Urinary bladder (tissue), 4 donors: Measurements from ENCODE around the gene MAN1B1. TPM values are rescaled to one million over a fixed set of nuclear protein-coding genes. Genes with fewer than 3 reads are reported as not detected.
"Not testable (repeated sequence)": the region's sequence is repeated elsewhere in the genome, so short reads cannot be mapped to it uniquely, and the experiment has no call there.

Experiments used
- DNase-seq: peaks from one replicate; pipeline ENCODE4 v3.0.0-alpha.2; 2015; ENCODE audit errors: extremely low spot score
- H3K27ac ChIP-seq: one replicate; pipeline ENCODE4 v1.5.1; 2013; ENCODE audit warnings: low read depth, mild to moderate bottlenecking, moderate library complexity
- H3K36me3 ChIP-seq: one replicate; pipeline ENCODE4 v1.6.1; 2013; ENCODE audit warnings: mild to moderate bottlenecking, moderate library complexity; ENCODE audit not compliant: insufficient read depth
- H3K4me1 ChIP-seq: one replicate; pipeline ENCODE4 v1.6.1; 2013; ENCODE audit warnings: mild to moderate bottlenecking, moderate library complexity; ENCODE audit not compliant: insufficient read depth
- H3K4me3 ChIP-seq: one replicate; pipeline ENCODE4 v1.5.1; 2013; ENCODE audit warnings: low read depth, low read length
- WGBS: extraction: QIAGEN DNeasy Blood & Tissue Kit; methylation state at CpG from one replicate; pipeline ENCODE4 v1.1.7; 2013; 5-methylcytosine and 5-hydroxymethylcytosine counted together
- polyA plus RNA-seq: library from polyadenylated mRNA; stranded (reverse); fragments of 200-250 nt; gene quantifications from one replicate; pipeline ENCODE4 v1.2.3, GENCODE V29; 2013
- total RNA-seq: library from RNA; depleted of rRNA; stranded (reverse); fragments of >200 nt; gene quantifications from one replicate; pipeline ENCODE4 v1.2.3, GENCODE V29; 2014
- donor health status: healthy with polysubstance abuse.
- donor health status: healthy.

MAN1B1 gene
- total and polyA plus RNA-seq, 2 donors, result 29.1 to 38.5 TPM

DNA sequence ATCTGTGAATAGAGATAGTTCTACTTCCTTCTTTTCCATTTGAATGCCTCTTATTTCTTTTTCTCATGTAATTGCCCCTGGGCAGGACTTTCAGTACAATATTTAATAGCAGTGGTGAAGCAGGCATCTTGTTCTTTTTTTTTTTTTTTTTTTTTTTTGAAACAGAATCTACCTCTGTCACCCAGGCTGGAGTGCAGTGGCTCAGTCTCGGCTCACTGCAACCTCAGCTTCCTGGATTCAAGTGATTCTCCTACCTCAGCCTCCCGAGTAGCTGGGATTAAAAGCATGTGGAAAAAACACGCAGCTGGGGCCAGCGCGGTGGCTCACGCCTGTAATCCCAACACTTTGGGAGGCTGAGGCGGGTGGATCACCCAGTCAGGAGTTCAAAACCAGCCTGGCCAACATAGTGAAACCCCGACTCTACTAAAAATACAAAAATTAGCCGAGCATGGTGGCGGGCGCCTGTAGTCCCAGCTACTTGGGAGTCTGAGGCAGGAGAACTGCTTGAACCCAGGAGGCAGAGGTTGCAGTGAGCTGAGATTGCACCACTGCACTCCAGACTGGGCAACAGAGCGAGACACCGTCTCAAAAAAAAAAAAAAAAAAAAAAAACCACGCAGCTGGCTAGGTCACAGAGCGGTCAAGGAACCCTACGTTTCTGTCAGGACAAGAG lies 36.1 kb downstream of the MAN1B1 start:
- not testable (repeated sequence) for H3K4me1 ChIP-seq, H3K4me3 ChIP-seq, DNase-seq, H3K36me3 ChIP-seq, H3K27ac ChIP-seq
- 90% methylated on average over 16 of the region's 16 CpGs for WGBS

GRCh38 chr9:137123468-137123837 lies 36.7 kb downstream of the MAN1B1 start:
- Histone ChIP-seq H3K27ac (no peak overlapping the region), H3K4me1 (no peaks in the 10 kb centered on the region), H3K4me3 (no peak overlapping the region), H3K36me3 (no peaks in the 10 kb centered on the region)
- 81% methylated on average over 5 of the region's 5 CpGs for WGBS
- no peak for DNase-seq

- not testable (repeated sequence) for H3K27ac ChIP-seq, DNase-seq, H3K4me1 ChIP-seq, H3K36me3 ChIP-seq, H3K4me3 ChIP-seq
- 95% methylated on average over 5 of the region's 5 CpGs for WGBS
Measured at GRCh38 chr9:137123952-137124462, 37.2 kb downstream of the MAN1B1 start.

GRCh38 chr9:137126786-137127185 lies 40.0 kb downstream of the MAN1B1 start:
- Histone ChIP-seq H3K4me3 (no peak overlapping the region), H3K36me3 (no peaks in the 10 kb centered on the region), H3K4me1 (no peaks in the 10 kb centered on the region), H3K27ac (no peak overlapping the region)
- DNase-seq, result no peak
- WGBS, result 51% methylated on average over 3 of the region's 3 CpGs

DNA sequence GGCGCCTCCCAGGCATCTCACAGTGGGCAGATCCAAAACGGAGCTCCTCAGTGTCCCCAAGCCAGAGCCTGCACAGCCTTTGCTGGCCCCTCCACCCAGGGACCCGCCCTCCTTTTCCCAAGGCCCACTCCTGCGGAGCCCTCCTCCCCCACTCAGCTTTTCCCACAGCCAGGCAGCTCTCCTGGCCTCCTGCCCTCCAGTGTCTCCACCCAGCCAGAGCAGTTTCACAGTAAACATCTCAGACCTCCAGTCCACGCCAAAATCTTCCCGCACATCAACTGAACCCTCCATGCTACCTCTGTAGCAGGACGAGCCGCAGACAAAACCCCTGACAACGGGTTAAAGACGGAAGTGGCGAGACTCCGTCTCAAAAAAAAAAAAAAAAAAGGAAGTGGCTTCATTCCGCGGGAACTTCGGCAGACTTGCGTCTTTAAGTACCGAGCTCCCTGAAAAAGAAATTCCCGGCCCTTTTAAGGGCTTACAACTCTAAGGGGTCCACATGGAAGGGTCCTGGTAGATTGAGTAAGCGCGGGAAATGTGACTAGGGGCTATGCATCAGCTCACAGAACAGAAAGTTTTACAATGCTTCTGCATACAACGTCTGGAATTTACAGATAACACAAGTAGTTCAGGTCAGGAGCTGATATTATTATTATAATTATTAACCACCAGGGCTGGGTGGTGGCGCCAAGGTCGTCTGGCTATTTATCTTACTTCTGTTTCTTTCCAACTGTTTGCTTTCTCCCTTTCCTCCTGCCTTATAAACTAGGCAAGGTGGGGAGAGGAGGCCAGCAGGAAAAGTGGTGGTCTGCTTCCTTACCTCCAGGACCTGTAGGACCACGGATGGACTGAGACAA lies 40.7 kb downstream of the MAN1B1 start:
- Histone ChIP-seq H3K27ac (no peak overlapping the region), H3K36me3 (no peaks in the 10 kb centered on the region), H3K4me3 (no peak overlapping the region), H3K4me1 (no peaks in the 10 kb centered on the region)
- WGBS, result 34% methylated on average over 24 of the region's 24 CpGs
- no peak for DNase-seq

GRCh38 chr9:137128158-137128861 lies 41.5 kb downstream of the MAN1B1 start:
- DNase-seq, result no peak
- 72% methylated on average over 19 of the region's 19 CpGs for WGBS
- Histone ChIP-seq H3K4me1 (no peaks in the 10 kb centered on the region), H3K36me3 (no peaks in the 10 kb centered on the region), H3K27ac (no peak overlapping the region), H3K4me3 (no peak overlapping the region)

DNA sequence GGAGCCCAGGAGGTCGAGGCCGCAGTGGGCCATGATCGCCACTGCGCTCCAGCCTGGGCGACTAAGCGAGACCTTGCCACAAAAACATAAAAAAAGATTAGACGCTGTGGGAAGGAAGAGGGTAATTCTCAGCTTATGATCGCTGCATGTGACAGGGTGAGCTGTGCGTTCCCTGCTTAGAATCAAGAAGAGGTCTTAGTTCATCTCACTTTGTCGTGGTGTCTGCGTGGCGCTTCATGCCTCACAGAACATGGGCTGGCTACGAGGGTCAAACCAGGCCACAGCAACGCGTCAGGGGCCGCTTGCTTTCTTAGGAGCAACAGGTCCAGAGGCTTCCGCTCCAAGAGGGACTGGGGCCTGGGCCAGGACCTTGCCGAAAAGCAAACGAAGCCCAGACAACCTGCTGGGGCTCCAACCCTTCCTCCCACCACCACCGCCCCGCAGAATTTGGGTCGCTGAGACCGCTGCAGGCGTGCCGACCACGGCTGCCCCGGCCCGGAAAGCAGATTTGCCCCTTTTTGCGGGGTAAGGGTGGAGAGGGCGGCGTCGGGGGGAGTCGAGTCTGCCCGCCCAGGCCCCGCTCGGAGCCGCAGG lies 42.2 kb downstream of the MAN1B1 start:
- H3K27ac ChIP-seq, result no peak overlapping the region

GRCh38 chr9:137129456-137130175 lies 42.8 kb downstream of the MAN1B1 start:
- Histone ChIP-seq H3K4me1 (no peaks in the 10 kb centered on the region), H3K27ac (no peak overlapping the region), H3K36me3 (no peaks in the 10 kb centered on the region), H3K4me3 (peak overlapping the region; percentile 67)
- WGBS, result under 1% methylated on average over 86 of the region's 86 CpGs
- no peak for DNase-seq

More for the DNA sequence above, 42.2 kb downstream of the MAN1B1 start:
- Histone ChIP-seq H3K4me3 (peak overlapping the region; percentile 67), H3K36me3 (no peaks in the 10 kb centered on the region), H3K4me1 (no peaks in the 10 kb centered on the region)
- no peak for DNase-seq
- WGBS, result 24% methylated on average over 37 of the region's 37 CpGs

- Histone ChIP-seq H3K4me1 (no peaks in the 10 kb centered on the region), H3K36me3 (no peaks in the 10 kb centered on the region), H3K4me3 (peak overlapping the region; percentile 67), H3K27ac (no peak overlapping the region)
- no peak for DNase-seq
- WGBS, result 5% methylated on average over 58 of the region's 58 CpGs
Measured at GRCh38 chr9:137130176-137130755, 43.5 kb downstream of the MAN1B1 start.

DNA sequence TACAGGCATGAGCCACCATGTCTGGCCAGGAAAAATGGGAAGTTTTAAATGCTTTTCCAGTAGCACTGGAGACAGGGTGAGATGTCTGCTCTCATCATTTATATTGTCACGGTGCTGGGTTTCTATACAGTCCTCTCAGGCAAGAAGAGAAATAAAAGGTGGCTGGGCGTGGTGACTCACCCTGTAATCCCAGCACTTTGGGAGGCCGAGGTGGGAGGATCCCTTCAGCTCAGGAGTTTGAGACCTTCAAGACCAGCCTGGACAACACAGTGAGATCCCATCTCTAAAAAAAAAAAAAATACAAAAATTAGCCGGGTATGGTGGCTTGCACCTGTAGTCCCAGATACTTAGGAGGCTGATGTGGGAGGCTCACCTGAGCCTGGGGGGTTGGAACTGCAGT lies 47.4 kb downstream of the MAN1B1 start:
- Histone ChIP-seq H3K36me3 (no peaks in the 10 kb centered on the region), H3K4me3 (no peak overlapping the region), H3K27ac (no peak overlapping the region), H3K4me1 (peaks cover 1% of the 10 kb centered on the region)
- no peak for DNase-seq
- 80% methylated on average over 4 of the region's 4 CpGs for WGBS

- WGBS, result 75% methylated on average over 9 of the region's 9 CpGs
- not testable (repeated sequence) for H3K36me3 ChIP-seq, DNase-seq, H3K4me1 ChIP-seq, H3K4me3 ChIP-seq, H3K27ac ChIP-seq
Measured at GRCh38 chr9:137135154-137135553, 48.4 kb downstream of the MAN1B1 start.

- 36% methylated on average over 27 of the region's 27 CpGs for WGBS
- peaks cover 2% of the 10 kb centered on the region for H3K4me1 ChIP-seq
- DNase-seq, result no peak
- no peaks in the 10 kb centered on the region for H3K36me3 ChIP-seq
- H3K4me3 ChIP-seq, result no peak overlapping the region
- no peak overlapping the region for H3K27ac ChIP-seq
Measured at GRCh38 chr9:137136261-137136880, 49.6 kb downstream of the MAN1B1 start.
